ENCODE results near the gene BRINP1.

- TF ChIP-seq POLR2A (IDR thresholded peaks at IDR 0.05; ENCODE audit: low read length) = no peak
- TF ChIP-seq GATA1 (IDR thresholded peaks at IDR 0.05; ENCODE audit: low read depth, low read length) = no peak
Observed at GRCh38 chr9:119280740-119281485, 88.3 kb downstream of the BRINP1 start.
